ENCODE measurements around the gene SORT1. TPM values are rescaled to one million over a fixed set of nuclear protein-coding genes. Genes with fewer than 3 reads are reported as not detected.

Gene SORT1
- total and polyA plus RNA-seq, 10 donors = 2.0 to 63.9 (median 35.0) TPM

- no peaks in the 10 kb centered on the region for H3K4me1 ChIP-seq
- no peaks in the 10 kb centered on the region for H3K9me3 ChIP-seq
- H3K27me3 ChIP-seq (replicated peaks in 1 of 7) = no peaks in the 10 kb centered on the region
- DNase-seq = no peak
- intact Hi-C loops (cut with DNase I; ENCODE audit: low total_unique reads) = no loop called here
- peaks cover 0 to 96% (median 9%) of the 10 kb centered on the region in 6 donors for H3K36me3 ChIP-seq
- TF ChIP-seq CTCF (IDR thresholded peaks at IDR 0.05 in 8 of 11, conservative IDR thresholded peaks at IDR 0.05 in 3 of 11) = no peak
- no peak overlapping the region for H3K4me3 ChIP-seq
- H3K27ac ChIP-seq = no peak overlapping the region
- WGBS, 5 donors = 88 to 97% (median 95%) methylated on average over 1 of the region's 1 CpG
These were observed 81.2 kb downstream of the SORT1 start for GRCh38 chr1:109316506-109316905.

DNA sequence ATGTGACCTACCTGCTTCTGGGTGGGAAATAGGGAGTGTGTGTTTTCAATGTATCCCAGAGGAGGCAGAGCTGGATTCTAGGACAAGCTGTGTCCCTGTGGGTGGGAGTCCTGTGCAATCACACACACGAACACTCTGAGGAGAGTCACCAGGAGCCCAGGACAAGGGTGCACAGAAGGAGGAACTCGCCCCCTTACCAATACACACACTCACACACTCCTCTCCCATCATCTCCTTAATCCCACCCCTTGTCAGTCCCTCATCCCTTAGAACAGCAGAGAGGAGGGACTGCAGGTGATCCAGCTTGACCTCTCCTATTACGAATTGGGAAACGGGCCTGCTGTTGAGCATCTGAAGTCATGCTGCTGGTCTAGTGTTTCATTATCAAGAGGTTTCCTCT, 82.4 kb downstream of the SORT1 start:
- no peaks in the 10 kb centered on the region for H3K27me3 ChIP-seq (replicated peaks in 1 of 7)
- DNase-seq = no peak
- 86 to 92% (median 90%) methylated on average over 4 of the region's 4 CpGs for WGBS, 5 donors
- no peaks in the 10 kb centered on the region for H3K4me1 ChIP-seq
- H3K9me3 ChIP-seq = no peaks in the 10 kb centered on the region
- no peak overlapping the region for H3K4me3 ChIP-seq
- intact Hi-C loops (cut with DNase I; ENCODE audit: low total_unique reads) = no loop called here
- peaks cover 0 to 96% (median 3%) of the 10 kb centered on the region in 6 donors for H3K36me3 ChIP-seq
- no peak for TF ChIP-seq POLR2A (IDR thresholded peaks at IDR 0.05)
- no peak for TF ChIP-seq CTCF (IDR thresholded peaks at IDR 0.05 in 8 of 11, conservative IDR thresholded peaks at IDR 0.05 in 3 of 11)
- TF ChIP-seq POLR2AphosphoS5 (IDR thresholded peaks at IDR 0.05) = no peak
- no peak overlapping the region for H3K27ac ChIP-seq

- TF ChIP-seq POLR2AphosphoS5 (IDR thresholded peaks at IDR 0.05) (no peak), POLR2A (IDR thresholded peaks at IDR 0.05) (no peak), CTCF (IDR thresholded peaks at IDR 0.05 in 8 of 11, conservative IDR thresholded peaks at IDR 0.05 in 3 of 11) (no peak)
- H3K36me3 ChIP-seq = peaks cover 0 to 96% (median 3%) of the 10 kb centered on the region in 6 donors
- H3K27me3 ChIP-seq (replicated peaks in 1 of 7) = no peaks in the 10 kb centered on the region
- H3K27ac ChIP-seq = no peak overlapping the region
- H3K4me1 ChIP-seq = no peaks in the 10 kb centered on the region
- no peak for DNase-seq
- WGBS, 5 donors = 89 to 100% (median 92%) methylated on average over 1 of the region's 1 CpG
- intact Hi-C loops (cut with DNase I; ENCODE audit: low total_unique reads) = no loop called here
- H3K4me3 ChIP-seq = no peak overlapping the region
- H3K9me3 ChIP-seq = no peaks in the 10 kb centered on the region
These were observed 82.9 kb downstream of the SORT1 start for GRCh38 chr1:109314795-109315194.

DNA sequence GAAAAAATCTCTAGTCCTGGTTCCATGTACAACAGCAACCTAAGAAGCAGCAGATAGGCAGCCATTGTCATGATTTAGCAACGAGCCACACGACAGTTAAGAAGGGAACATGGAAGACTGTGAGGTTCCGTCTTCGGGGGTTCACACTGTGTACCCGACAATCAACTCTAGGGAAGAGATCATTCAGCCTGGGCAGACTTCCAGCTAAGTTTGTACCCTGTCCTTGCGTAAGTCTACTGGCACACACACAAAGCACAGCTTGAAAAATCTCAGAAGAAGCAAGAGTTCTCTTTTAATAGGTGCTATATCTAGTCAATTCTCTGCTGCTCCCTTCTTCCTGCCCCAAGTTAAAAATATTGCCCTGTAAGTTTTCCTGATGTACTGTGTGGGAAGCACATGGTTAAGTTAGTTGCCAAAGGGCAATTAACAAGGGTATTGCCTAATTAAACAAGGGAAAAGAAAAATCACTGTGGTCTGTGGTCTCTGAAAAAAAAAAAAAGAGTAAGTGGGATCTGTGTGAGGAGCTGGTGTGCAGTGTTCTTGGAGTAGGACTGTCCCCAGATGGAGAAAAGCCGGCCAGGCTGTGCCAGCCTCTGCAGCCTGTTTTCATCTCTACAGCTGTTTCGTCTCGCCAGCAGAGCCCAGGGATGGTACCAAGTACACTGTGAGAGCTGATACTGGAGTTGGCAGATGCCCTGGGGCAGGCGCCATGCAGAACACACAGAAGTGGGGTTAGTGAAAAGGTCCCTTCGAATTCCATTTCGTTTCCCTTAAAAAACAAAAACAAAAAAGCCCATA, 84.5 kb downstream of the SORT1 start:
- DNase-seq = no peak
- H3K4me1 ChIP-seq = peaks cover 0 to under 1% (median 0%) of the 10 kb centered on the region in 6 donors
- intact Hi-C loops (cut with DNase I; ENCODE audit: low total_unique reads) = no loop called here
- no peak overlapping the region for H3K27ac ChIP-seq
- H3K4me3 ChIP-seq = no peak overlapping the region
- no peak for TF ChIP-seq POLR2AphosphoS5 (IDR thresholded peaks at IDR 0.05)
- TF ChIP-seq POLR2A (IDR thresholded peaks at IDR 0.05) = no peak
- TF ChIP-seq CTCF (IDR thresholded peaks at IDR 0.05 in 8 of 11, conservative IDR thresholded peaks at IDR 0.05 in 3 of 11) = no peak
- peaks cover 0 to 91% (median under 1%) of the 10 kb centered on the region in 6 donors for H3K36me3 ChIP-seq
- no peaks in the 10 kb centered on the region for H3K27me3 ChIP-seq (replicated peaks in 1 of 7)
- 70 to 87% (median 83%) methylated on average over 12 of the region's 12 CpGs for WGBS, 5 donors
- H3K9me3 ChIP-seq = no peaks in the 10 kb centered on the region
